K562 (cell line): ENCODE data around the gene PRSS22. TPM values are rescaled to one million over a fixed set of nuclear protein-coding genes. Genes with fewer than 3 reads are reported as not detected.

Experiments used
- BRD4 ChIP-seq: fragments of 200-600 bp; sonication (generic); IDR thresholded peaks from 2 replicates; pipeline ENCODE4 v1.6.1; 2017; ENCODE audit warnings: inconsistent platforms
- CREB5 ChIP-seq: fragments of 250-450 bp; sonication (Bioruptor Pico); IDR thresholded peaks from 2 replicates; pipeline ENCODE4 v1.5.0; 2020; ENCODE audit warnings: mild to moderate bottlenecking
- CXXC5 ChIP-seq: fragments of 250-450 bp; sonication (Bioruptor Pico); IDR thresholded peaks from 2 replicates; pipeline ENCODE4 v1.8.0; 2022; ENCODE audit warnings: inconsistent platforms, mild to moderate bottlenecking, moderate library complexity
- ERF ChIP-seq: fragments of 450-650 bp; formaldehyde crosslinking; IDR thresholded peaks from 2 replicates; pipeline ENCODE4 v1.4.0; 2020; ENCODE audit warnings: mild to moderate bottlenecking, mixed read lengths
- ESRRB ChIP-seq: fragments of 250-450 bp; sonication (Bioruptor Pico); IDR thresholded peaks from 2 replicates; pipeline ENCODE4 v1.5.0; 2020; ENCODE audit warnings: mild to moderate bottlenecking, moderate library complexity, borderline replicate concordance
- HDAC3 ChIP-seq: fragments of 450-650 bp; IDR thresholded peaks from 2 replicates; pipeline ENCODE4 v1.6.1; 2018; ENCODE audit warnings: borderline replicate concordance, mild to moderate bottlenecking, moderate library complexity; ENCODE audit not compliant: partially characterized antibody
- HDAC8 ChIP-seq: fragments of 450-650 bp; IDR thresholded peaks from 2 replicates; pipeline ENCODE4 v1.6.1; 2016; ENCODE audit warnings: mild to moderate bottlenecking, missing genetic modification characterization, moderate library complexity, missing compliant biosample characterization
- HIVEP1 ChIP-seq: fragments of 250-450 bp; sonication (Bioruptor Pico); IDR thresholded peaks from 2 replicates; pipeline ENCODE4 v1.4.0; 2020; ENCODE audit warnings: mild to moderate bottlenecking
- ILF3 ChIP-seq: fragments of 450-650 bp; IDR thresholded peaks from 2 replicates; pipeline ENCODE4 v1.6.1; 2018; ENCODE audit warnings: antibody characterized with exemption, mild to moderate bottlenecking, moderate library complexity, borderline replicate concordance
- MTA1 ChIP-seq: fragments of 450-650 bp; IDR thresholded peaks from 2 replicates; pipeline ENCODE4 v1.6.1; 2017; ENCODE audit warnings: borderline replicate concordance
- RFX1 ChIP-seq: fragments of 450-650 bp; IDR thresholded peaks from 2 replicates; pipeline ENCODE4 v1.6.1; 2016; ENCODE audit warnings: mild to moderate bottlenecking, moderate library complexity
- ZBTB8A ChIP-seq: fragments of 450-650 bp; IDR thresholded peaks from 2 replicates; pipeline ENCODE4 v1.6.1; 2018; ENCODE audit warnings: mild to moderate bottlenecking, moderate library complexity; ENCODE audit not compliant: partially characterized antibody
- ZNF224 ChIP-seq: sonication (generic); formaldehyde crosslinking; IDR thresholded peaks from 2 replicates; pipeline ENCODE4 v1.8.0; 2022; ENCODE audit warnings: mild to moderate bottlenecking, missing genetic modification reagents
- ZNF431 ChIP-seq: sonication (generic); formaldehyde crosslinking; IDR thresholded peaks from 2 replicates; pipeline ENCODE4 v1.8.0; 2022; ENCODE audit warnings: mild to moderate bottlenecking, missing genetic modification reagents
- ZNF518B ChIP-seq: fragments of 250-450 bp; sonication (Bioruptor Pico); IDR thresholded peaks from 2 replicates; pipeline ENCODE4 v1.5.0; 2021; ENCODE audit warnings: mild to moderate bottlenecking, moderate library complexity
- polyA plus RNA-seq, 8 experiments: library from polyadenylated mRNA; depleted of rRNA in 4 of 8; stranded (reverse) in 5 of 8; unstranded in 3 of 8; fragments of >200 nt; fragmentation: Nextera tagmentation in 2 of 8; fragmentation: Illumina TruSeq in 1 of 8; extraction: Ambion mirVana in 2 of 8; extraction: Trizol in 1 of 8; gene quantifications; 2 replicates each; pipeline versions ENCODE4 v1.2.1 to v1.2.3, GENCODE V29; 2011 to 2014; ENCODE audit warnings: inconsistent platforms in 1 of 8, missing spikeins in 1 of 8
- total RNA-seq, 7 experiments: library from RNA; depleted of rRNA in 6 of 7; stranded (reverse); fragments of >200 nt in 6 of 7; fragmentation: Illumina TruSeq in 2 of 7; extraction: Trizol in 2 of 7; gene quantifications; 2 replicates each; pipeline versions ENCODE4 v1.2.1 to v1.2.3, GENCODE V29; 2011 to 2021; ENCODE audit warnings: low replicate concordance in 1 of 7
- TF ChIP-seq, protein P1 (sequence below): IDR thresholded peaks from 2 replicates; pipeline ENCODE4 v1.6.1; 2011; ENCODE audit not compliant: insufficient read length; ENCODE audit errors: extremely low read depth
- TF ChIP-seq, protein P2 (sequence below): fragments of 450-650 bp; conservative IDR thresholded peaks from 2 replicates; pipeline ENCODE4 v1.6.1; 2016; ENCODE audit warnings: missing genetic modification characterization, low read depth, mild to moderate bottlenecking, missing compliant biosample characterization, moderate library complexity
- TF ChIP-seq, protein P3 (sequence below): fragments of 250-450 bp; sonication (Bioruptor Pico); IDR thresholded peaks from 2 replicates; pipeline ENCODE4 v1.4.0; 2020; ENCODE audit warnings: mild to moderate bottlenecking, moderate library complexity, borderline replicate concordance

PRSS22 gene
- total and polyA plus RNA-seq, 9 of the 15 experiments (the other 6 are each of a cell fraction or from before 2014, with no cell fraction given), result 0.13 to 0.42 TPM; not detected in 7

DNA sequence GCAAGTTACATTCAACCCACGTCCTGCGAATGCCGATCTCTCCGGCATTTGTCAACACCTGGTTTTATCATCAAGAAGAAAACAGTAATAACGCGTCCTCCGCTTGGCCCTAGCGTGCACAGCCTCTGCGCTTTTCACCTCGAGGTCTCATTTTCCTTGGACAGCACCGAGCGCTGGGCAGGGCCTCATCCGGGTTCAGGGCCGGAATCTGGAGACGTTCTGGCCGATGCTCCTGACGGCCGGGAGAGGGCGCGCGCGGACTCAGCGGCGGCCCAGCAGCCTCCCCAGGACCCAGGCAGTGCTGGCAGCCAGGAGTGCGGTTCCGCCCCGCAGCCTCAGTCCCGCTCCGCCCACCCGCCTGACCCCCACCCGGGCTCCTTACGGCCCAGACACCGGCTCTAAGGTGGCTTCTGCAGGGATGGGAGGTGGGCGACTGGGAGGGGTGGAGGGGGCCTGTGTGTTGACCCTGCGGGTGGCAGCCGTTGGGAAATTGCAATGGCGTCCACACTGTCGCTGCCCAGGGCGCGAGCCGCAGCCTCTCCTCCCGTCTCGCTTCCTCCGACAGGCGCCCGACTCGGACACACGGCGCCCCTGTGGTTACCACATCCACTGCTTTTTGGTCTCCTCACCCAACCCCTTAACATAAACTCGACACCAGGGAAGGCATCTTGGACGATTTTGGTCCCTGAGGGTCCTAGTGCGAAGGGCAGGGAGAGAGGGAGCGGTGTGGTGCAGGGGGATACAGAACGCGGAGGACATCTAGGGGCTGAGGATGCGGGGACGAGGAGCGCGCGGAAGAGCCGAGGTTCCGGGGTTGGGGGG lies 46.3 kb upstream of the PRSS22 start (continued):
- TF ChIP-seq ESRRB (CRISPR knock-in tag) (no peak), MTA1 (no peak), ZNF224 (no peak), HDAC8 (no peak), CREB5 (CRISPR knock-in tag) (no peak), ILF3 (no peak), ERF (CRISPR knock-in tag) (no peak), BRD4 (no peak), RFX1 (no peak), HDAC3 (no peak), ZBTB8A (no peak), CXXC5 (peak; percentile 22), ZNF431 (CRISPR knock-in tag) (no peak), ZNF518B (CRISPR knock-in tag) (no peak), HIVEP1 (no peak)
- TF ChIP-seq, protein P1, sequence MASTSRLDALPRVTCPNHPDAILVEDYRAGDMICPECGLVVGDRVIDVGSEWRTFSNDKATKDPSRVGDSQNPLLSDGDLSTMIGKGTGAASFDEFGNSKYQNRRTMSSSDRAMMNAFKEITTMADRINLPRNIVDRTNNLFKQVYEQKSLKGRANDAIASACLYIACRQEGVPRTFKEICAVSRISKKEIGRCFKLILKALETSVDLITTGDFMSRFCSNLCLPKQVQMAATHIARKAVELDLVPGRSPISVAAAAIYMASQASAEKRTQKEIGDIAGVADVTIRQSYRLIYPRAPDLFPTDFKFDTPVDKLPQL, result no peak
- TF ChIP-seq, protein P2, sequence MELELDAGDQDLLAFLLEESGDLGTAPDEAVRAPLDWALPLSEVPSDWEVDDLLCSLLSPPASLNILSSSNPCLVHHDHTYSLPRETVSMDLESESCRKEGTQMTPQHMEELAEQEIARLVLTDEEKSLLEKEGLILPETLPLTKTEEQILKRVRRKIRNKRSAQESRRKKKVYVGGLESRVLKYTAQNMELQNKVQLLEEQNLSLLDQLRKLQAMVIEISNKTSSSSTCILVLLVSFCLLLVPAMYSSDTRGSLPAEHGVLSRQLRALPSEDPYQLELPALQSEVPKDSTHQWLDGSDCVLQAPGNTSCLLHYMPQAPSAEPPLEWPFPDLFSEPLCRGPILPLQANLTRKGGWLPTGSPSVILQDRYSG, result 0 out of 2 replicates have a peak, but pooled peaks have one; percentile 31
- TF ChIP-seq, protein P3, sequence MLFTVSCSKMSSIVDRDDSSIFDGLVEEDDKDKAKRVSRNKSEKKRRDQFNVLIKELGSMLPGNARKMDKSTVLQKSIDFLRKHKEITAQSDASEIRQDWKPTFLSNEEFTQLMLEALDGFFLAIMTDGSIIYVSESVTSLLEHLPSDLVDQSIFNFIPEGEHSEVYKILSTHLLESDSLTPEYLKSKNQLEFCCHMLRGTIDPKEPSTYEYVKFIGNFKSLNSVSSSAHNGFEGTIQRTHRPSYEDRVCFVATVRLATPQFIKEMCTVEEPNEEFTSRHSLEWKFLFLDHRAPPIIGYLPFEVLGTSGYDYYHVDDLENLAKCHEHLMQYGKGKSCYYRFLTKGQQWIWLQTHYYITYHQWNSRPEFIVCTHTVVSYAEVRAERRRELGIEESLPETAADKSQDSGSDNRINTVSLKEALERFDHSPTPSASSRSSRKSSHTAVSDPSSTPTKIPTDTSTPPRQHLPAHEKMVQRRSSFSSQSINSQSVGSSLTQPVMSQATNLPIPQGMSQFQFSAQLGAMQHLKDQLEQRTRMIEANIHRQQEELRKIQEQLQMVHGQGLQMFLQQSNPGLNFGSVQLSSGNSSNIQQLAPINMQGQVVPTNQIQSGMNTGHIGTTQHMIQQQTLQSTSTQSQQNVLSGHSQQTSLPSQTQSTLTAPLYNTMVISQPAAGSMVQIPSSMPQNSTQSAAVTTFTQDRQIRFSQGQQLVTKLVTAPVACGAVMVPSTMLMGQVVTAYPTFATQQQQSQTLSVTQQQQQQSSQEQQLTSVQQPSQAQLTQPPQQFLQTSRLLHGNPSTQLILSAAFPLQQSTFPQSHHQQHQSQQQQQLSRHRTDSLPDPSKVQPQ (CRISPR knock-in tag), result no peak
